ENCODE results near the gene ATP2C2. TPM values are rescaled to one million over a fixed set of nuclear protein-coding genes. Genes with fewer than 3 reads are reported as not detected.
A peak's percentile ranks its signal among the peaks of the same experiment; 100 is the strongest.
"Not testable (repeated sequence)": the region's sequence is repeated elsewhere in the genome, so short reads cannot be mapped to it uniquely, and the experiment has no call there.

ATP2C2 gene
- total RNA-seq, 1 donor from 2014 or later = under 0.01 TPM

GRCh38 chr16:84392031-84392360, 23.7 kb downstream of the ATP2C2 start:
- DNase-seq (ENCODE audit: low read depth in 2 of 2) = no peak

GRCh38 chr16:84396082-84396481, 27.7 kb downstream of the ATP2C2 start:
- DNase-seq (ENCODE audit: low read depth in 2 of 2) = not testable (repeated sequence)

- DNase-seq (ENCODE audit: low read depth in 2 of 2) = no peak
Measured at GRCh38 chr16:84396537-84397008, 28.2 kb downstream of the ATP2C2 start.

- DNase-seq (ENCODE audit: low read depth in 2 of 2) = no peak
Measured at GRCh38 chr16:84397090-84397489, 28.8 kb downstream of the ATP2C2 start.

GRCh38 chr16:84398701-84399100, 30.4 kb downstream of the ATP2C2 start:
- no peak for DNase-seq (ENCODE audit: low read depth in 2 of 2)

- not testable (repeated sequence) for DNase-seq (ENCODE audit: low read depth in 2 of 2)
Measured at GRCh38 chr16:84399912-84400311, 31.6 kb downstream of the ATP2C2 start.

GRCh38 chr16:84403435-84403834, 35.1 kb downstream of the ATP2C2 start:
- DNase-seq (ENCODE audit: low read depth in 2 of 2) = not testable (repeated sequence)

- DNase-seq (ENCODE audit: low read depth in 2 of 2) = no peak
Measured at GRCh38 chr16:84404324-84404723, 36.0 kb downstream of the ATP2C2 start.

- DNase-seq (ENCODE audit: low read depth in 2 of 2) = no peak
Measured at GRCh38 chr16:84404936-84405639, 36.8 kb downstream of the ATP2C2 start.

- DNase-seq (ENCODE audit: low read depth in 2 of 2) = no peak
Measured at GRCh38 chr16:84406006-84406963, 37.9 kb downstream of the ATP2C2 start.

- DNase-seq (ENCODE audit: low read depth in 2 of 2) = no peak
Measured at GRCh38 chr16:84407588-84408313, 39.4 kb downstream of the ATP2C2 start.

- DNase-seq (ENCODE audit: low read depth in 2 of 2) = no peak
Measured at GRCh38 chr16:84408314-84408690, 40.0 kb downstream of the ATP2C2 start.

- peak; percentile 6 to 42 for DNase-seq (ENCODE audit: low read depth in 2 of 2)
Measured at GRCh38 chr16:84408856-84409255, 40.5 kb downstream of the ATP2C2 start.

- no peak for DNase-seq (ENCODE audit: low read depth in 2 of 2)
Measured at GRCh38 chr16:84410361-84411138, 42.2 kb downstream of the ATP2C2 start.

- no peak for DNase-seq (ENCODE audit: low read depth in 2 of 2)
Measured at GRCh38 chr16:84411768-84412167, 43.4 kb downstream of the ATP2C2 start.

GRCh38 chr16:84412262-84412661, 43.9 kb downstream of the ATP2C2 start:
- no peak for DNase-seq (ENCODE audit: low read depth in 2 of 2)

- no peak for DNase-seq (ENCODE audit: low read depth in 2 of 2)
Measured at GRCh38 chr16:84413244-84414004, 45.1 kb downstream of the ATP2C2 start.

- no peak for DNase-seq (ENCODE audit: low read depth in 2 of 2)
Measured at GRCh38 chr16:84414789-84415326, 46.5 kb downstream of the ATP2C2 start.

GRCh38 chr16:84416407-84417321, 48.3 kb downstream of the ATP2C2 start:
- no peak for DNase-seq (ENCODE audit: low read depth in 2 of 2)
